GM12801 (cell line): ENCODE measurements around the gene HMCN2.

ENCODE experiments used
- TF ChIP-seq, protein P1 (sequence below): IDR thresholded peaks from one replicate; pipeline ENCODE4 v1.5.1; 2011; ENCODE audit warnings: control low read depth; ENCODE audit not compliant: insufficient read length; ENCODE audit errors: extremely low read depth

The HMCN2 gene

GRCh38 chr9:130454096-130454811 is 188.7 kb downstream of the HMCN2 start:
- TF ChIP-seq, protein P1, sequence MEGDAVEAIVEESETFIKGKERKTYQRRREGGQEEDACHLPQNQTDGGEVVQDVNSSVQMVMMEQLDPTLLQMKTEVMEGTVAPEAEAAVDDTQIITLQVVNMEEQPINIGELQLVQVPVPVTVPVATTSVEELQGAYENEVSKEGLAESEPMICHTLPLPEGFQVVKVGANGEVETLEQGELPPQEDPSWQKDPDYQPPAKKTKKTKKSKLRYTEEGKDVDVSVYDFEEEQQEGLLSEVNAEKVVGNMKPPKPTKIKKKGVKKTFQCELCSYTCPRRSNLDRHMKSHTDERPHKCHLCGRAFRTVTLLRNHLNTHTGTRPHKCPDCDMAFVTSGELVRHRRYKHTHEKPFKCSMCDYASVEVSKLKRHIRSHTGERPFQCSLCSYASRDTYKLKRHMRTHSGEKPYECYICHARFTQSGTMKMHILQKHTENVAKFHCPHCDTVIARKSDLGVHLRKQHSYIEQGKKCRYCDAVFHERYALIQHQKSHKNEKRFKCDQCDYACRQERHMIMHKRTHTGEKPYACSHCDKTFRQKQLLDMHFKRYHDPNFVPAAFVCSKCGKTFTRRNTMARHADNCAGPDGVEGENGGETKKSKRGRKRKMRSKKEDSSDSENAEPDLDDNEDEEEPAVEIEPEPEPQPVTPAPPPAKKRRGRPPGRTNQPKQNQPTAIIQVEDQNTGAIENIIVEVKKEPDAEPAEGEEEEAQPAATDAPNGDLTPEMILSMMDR: no peak

GRCh38 chr9:130454812-130455325 is 189.3 kb downstream of the HMCN2 start:
- TF ChIP-seq, protein P1: no peak

DNA sequence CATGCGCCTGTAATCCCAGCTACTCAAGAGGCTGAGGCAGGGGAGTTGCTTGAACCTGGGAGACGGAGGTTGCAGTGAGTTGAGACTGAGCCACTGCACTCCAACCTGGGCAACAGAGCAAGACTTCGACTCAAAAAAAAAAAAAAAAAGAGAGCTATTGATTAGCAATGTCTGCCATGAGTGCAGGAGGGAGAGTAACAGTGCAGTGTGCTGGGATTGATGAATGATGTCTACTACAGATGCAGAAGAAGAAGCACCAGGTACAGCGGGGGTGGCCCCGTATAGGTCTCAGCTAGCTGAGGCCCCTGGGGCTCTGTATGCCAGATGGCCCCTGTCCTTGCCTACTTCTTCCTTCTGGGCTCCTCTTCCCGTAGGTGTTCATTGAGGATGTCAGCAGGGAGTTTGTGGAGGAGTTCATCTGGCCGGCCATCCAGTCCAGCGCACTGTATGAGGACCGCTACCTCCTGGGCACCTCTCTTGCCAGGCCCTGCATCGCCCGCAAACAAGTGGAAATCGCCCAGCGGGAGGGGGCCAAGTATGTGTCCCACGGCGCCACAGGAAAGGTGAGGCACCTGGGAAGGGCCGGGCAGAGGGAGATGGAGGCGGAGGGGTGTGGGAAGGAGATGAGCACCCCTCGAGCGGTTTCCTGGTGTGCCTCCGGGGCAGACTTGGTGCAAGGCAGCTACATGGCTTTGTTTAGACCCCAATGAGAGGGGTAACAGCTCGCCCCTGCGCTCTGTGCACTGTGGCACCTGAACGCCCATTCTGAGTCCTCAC is 192.7 kb downstream of the HMCN2 start:
- TF ChIP-seq, protein P1: no peak

GRCh38 chr9:130458804-130459067 is 193.2 kb downstream of the HMCN2 start:
- TF ChIP-seq, protein P1: no peak

GRCh38 chr9:130459151-130459550 is 193.6 kb downstream of the HMCN2 start:
- TF ChIP-seq, protein P1: no peak

DNA sequence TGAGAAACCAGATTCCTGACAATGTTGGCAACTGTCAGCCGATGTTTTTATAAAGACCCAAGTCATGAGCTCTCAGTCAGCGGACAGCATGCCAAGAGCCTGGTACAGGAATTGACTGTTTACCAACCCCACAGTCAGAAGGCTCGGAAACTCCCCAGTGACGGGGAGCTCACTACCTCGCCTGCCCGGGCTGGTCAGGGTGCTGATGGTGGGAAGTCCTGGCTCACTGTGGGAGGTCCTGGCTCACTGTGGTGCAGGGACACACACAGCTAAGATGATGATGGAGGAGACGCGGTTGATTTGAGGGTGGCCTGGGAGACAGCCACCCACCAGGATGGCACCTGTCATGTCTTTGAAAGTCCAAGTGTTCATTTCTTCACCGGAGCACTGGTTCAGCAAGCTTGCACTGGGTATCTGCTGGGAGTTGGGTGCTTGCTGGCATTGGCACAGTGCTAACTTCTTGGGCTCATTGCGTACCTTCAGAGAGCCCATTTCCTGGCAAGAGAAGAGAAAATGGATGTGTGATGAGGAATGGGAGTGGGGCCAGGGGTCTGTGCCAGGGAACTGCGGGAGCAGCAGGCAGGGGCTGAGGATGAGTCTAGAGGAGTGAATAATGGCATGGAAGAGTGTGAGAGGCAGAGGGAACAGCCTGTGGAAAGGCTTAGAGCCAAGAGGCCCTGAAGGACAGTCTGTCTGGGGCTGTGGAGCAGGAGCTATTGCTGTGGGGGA is 194.5 kb downstream of the HMCN2 start:
- TF ChIP-seq, protein P1: no peak

GRCh38 chr9:130461218-130461630 is 195.7 kb downstream of the HMCN2 start:
- TF ChIP-seq, protein P1: no peak
